IPS-NIHi7 (cell line): ENCODE results near the gene NDUFB6.
"Not testable (repeated sequence)": the region's sequence is repeated elsewhere in the genome, so short reads cannot be mapped to it uniquely, and the experiment has no call there.

Source experiments
- DNase-seq: peaks from one replicate; pipeline ENCODE4 v3.0.0; 2012; ENCODE audit warnings: mixed read lengths; ENCODE audit errors: extremely low spot score

NDUFB6 gene

DNA sequence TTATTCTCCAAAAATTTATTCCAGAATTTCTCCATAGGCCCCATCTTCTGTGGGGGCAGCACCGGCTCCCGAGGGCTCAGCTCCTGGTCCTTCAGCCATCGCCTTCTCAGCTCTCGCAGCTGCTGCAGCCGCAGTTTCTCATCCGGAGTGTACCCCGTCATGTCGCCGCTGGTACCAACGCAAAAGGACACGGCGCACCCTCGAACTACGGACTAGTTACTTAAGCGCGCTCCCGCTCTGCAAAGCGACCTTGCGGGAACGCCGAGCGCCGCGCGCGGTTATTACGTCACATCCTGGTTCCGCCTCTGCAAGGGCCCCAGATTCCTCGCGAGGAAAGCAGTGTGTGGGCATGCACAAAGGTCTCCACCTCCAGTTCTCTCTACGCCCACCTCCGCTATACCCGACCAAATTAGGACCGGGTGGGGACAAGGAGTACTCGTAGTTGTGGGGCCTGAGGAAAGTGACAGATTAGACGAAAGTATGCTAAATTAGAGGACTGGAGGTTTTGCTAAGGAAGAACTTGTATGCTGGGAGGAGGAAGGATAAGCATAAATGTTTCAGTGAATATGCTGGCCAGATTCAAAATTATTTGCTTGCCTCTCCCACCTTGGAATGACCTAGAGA, at the start of gene NDUFB6:
Gene NDUFB6, minus strand, starts transcription at position 260 of the 624 bp plus-strand sequence. Its CDS starts 99 bp downstream, at position 161.
- peak; percentile 91 for DNase-seq

DNA sequence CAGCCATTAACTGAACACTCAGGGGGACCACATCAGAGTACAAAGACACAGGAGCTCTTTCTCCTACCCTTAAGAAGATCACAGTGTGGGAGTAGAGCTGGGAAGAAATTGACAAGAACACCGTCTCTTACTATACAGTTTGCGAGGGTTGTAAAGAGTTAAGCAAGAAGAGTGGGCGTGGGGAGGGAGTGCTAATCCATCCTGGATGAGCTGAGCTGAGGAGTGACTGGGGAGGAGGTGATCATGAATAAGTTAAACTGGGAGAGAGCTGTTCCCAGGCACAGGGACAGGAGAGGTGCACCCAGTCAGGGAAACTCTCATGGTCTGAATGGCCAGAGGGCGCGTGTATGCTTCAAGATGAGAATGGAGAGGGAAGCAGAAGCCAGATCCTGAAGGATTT, 45.3 kb upstream of the NDUFB6 start:
- DNase-seq, result no peak

DNA sequence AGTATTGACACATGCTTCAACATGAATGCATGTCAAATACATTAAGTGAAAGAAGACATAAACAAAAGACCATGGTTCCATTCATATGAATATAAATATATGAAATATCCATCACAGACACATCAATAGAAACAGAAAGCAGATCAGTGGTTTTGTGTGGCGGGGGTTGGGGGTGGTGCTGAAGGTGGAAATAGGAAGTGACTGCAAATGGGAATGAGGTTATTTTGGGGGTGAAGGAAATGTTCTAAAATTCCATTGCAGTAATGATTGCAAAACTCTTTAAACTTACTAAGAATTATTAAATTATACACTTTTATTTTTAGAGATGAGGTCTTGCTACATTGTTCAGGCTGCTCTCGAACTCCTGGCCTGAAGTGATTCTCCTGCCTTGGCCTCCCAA, 33.9 kb upstream of the NDUFB6 start:
- no peak for DNase-seq

DNA sequence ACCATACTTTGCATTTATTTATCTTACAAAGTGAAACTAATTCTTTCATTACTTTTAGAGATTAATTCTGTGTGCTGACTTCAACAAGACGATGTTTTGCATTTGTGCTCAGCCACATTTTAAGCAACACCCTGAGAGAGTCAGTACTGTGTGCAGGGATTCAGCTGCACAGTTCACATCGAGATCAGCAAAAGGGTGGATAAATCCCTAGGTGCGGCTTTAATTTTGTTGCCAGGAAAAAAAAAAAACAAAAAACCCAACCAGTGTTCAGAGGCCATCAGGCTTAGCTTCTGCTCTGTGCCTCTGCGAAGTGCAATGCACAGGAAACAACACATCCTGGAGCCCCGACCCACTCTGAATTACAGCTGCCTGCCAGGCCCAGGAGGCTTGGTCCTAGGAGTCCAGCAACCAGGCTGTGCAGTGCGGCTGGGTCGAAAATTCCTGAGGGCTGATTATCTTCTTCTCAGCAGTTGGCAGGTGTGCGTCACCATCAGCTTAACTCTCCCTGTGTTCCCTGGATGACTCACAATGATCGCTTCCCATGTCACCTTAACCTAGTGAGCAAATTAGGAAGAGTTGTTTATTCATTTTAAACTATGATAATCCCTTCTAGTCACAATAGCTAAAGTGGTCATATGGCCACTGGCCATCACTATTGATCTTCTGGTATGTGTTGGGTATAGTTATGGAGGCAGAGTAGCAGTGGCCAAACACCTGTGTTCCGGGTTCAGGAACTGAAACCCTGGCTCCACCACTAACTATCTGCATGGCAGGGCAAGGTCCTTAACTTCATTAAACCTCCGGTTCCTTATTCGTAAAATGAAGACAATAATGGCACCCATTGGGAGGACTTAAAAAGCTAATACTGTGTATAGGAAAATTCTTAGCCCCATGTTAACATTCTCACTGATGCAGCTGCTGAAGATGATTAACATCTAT, 31.2 kb upstream of the NDUFB6 start:
- DNase-seq, result no peak

DNA sequence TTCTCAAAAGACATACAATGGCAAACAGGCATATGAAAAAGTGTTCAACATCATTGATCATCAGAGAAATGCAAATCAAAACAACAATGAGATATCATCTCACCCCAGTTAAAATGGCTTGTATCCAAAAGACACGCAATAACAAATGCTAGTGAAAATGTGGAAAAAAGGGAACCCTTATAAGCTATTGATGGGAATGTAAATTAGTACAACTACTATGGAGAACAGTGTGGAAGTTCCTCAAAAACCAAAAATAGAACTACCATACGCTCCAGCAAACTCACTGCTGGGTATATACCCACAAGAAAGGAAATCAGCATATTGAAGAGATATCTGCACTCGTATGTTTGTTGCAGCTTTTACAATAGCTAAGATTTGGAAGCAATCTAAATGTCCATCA, 26.1 kb upstream of the NDUFB6 start:
- not testable (repeated sequence) for DNase-seq

DNA sequence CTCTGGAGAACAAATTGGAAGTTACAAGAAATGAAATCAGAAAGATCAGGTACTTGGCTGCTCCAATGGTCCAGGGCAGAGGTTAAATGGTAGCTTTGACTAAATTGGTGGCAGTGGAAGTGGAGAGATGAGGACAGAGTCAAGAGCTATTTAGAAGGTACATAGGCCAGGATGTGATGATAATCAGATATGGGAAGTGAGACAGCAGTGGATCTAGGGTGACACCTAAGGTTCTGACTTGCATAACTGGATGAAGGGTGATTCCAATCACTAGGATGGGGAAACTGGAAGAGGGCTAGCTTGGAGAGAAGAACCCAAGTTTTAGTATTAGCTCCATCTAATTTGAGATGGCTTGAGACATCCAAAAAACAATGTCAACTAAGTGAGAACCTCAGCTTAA, 24.0 kb upstream of the NDUFB6 start:
- no peak for DNase-seq

DNA sequence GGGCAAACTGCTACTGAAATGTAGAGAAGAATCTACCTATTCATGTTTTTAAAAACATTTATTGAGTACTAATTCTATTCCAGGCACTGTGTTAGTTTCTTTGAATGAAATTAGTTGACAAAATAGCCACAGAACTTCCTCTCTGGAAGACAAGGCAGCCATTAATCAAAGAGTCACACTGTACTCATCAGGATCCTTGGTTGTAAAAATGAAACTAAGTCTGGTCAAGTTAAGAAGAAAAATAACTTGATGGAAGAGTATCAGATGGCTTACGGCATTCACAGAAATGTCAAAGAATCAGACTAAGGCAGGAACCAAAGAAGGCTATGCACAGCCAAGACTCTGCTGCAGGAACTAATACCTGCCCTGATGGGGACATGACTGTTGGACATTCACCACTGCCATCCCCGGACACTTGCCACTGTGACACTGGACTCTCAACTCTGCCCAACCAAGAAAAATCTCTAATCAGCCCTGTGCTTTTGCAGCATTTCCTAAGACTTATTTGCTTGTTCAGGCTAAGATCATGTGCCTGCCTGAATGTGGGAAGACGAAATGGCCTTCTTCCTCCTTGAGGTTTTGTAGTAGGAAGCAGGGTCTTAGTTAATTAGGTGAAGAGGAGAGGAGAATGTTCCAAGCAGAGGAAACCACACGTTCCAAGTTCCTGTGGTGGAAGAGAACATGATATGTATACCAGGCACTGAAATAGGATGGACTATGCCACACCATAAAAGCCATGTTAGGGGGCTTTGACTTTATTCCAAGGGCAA, 23.3 kb upstream of the NDUFB6 start:
- DNase-seq, result no peak

DNA sequence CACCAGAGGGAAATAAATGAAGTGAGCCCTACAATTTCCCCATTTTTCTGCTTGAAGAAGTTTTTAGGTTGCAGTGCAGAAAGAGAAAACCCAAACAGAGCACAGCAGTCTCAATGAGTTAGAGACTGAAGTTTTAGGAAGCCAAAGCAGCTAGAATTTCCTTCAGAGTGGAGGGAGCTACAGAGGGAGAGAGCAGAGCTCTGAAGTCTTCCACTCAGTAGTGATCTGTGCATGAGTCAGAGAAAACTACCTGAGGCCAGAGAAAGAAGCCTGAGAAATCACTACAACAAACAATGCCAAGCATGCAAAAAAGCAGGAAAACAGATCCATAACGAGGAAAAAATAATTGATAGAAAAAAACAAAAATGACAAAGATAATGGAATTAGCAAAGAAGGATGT, 17.9 kb upstream of the NDUFB6 start:
- DNase-seq, result no peak

DNA sequence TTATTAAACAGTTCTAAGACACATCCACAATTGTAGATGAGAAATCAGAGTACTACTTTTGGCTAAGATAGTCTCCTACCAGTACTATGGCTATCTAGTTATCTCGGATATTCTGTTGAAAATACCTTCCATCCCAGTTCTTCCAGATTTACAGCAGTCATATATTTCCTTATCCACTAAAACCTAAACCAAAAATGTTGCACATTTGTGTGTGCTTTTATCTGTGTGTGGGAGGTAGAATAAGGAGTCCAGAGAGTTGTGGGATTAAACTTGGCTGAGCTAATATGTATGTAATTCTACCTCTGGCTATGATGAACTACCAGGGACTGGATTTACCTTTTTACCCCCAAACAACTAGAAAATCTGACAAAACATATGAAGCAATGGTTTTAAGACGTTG, 17.5 kb upstream of the NDUFB6 start:
- no peak for DNase-seq

DNA sequence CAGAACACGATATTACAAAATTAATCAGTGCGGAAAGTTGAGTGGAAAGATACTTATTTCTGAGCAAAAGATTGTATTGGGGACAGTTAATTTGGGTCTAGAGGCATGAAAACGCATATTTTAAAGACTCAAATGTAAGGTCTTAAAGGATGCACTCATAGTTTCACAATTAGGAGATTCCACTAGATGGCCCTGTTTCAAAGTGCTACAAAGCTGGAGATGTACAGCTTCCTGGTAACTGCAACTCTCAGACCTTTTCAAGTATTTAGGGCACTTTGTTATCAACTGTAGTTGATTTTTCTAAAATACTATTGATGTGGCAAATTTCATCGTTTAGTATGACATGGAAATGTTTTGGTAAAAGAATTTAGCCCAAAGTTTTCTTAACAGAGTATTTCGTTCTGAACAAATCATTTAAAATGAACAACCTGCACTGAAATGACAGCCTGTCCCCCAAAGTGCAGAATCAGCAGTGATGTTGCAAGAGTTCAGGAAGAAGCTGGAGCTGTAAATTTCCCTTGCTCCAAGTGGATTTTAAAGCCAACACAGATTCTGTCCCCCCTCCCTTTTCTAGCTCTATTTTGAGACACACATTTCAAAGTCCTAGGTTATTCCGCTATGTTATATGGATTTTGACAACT, 16.2 kb upstream of the NDUFB6 start:
- peak; percentile 40 for DNase-seq

DNA sequence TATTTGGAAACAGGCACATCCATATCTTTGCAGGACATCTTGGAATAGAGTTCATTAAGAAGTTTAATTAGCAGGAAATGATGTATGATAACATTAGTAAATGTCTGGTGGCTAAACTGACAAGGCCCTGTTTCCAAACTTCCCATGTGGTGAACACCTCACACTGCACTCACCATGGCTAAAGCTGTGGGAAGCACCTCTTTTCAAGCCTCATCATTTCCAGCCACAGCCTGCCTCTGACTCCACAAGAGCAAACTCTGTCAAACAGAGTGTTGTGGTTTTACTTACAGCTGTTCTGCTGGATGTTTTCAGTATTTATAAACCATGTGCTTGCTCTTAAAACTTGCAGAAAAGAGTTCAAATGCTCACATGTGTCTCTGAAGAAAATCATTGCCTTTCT, 14.9 kb upstream of the NDUFB6 start:
- DNase-seq, result no peak

DNA sequence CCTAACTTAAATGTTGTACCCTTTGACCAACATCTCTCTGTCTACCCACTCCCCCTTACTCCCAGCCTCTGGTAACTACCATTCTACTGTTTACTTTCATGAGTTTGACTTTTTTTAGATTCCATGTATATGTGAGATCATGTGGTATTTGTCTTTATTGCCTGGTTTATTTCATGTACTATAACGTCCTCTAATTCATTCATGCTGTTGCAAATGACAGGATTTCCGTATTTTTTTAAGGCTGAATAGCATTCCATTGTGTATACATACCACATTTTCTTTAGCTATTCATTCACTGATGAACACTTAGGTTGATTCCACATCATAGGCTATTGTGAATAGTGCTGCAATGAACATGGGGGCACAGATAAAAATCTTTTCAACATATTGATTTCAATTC, 11.8 kb upstream of the NDUFB6 start:
- DNase-seq, result no peak

DNA sequence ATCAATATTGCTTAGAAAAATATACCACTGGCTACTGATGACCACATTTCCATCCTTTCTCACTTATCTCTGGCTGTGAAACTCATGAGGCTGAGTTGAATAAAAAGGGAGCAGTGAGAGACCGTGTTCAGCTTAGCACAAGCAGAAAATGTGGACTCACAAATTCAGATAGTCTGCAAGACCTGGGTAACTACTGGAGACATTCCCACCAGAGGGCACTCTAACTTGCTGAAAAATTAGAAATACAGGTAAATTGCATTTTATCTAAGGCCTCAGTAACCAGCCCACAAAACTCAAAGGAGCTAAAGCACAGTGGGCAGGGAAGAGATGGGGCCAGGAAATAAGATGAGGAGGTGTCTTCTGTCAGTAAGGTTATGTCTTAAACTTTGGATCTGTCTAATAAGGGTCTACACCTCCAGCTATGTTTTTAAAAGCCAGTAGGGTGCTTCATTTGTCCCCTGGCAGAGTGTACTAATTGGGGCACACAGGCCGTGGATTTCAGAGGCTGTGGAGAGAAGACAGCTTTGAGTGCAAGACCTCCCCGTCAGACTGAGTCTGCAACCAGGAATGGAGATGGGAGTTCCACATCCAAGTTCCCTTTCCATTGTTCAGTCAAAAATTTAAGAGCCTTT, 8.7 kb upstream of the NDUFB6 start:
- peak; percentile 47 for DNase-seq

DNA sequence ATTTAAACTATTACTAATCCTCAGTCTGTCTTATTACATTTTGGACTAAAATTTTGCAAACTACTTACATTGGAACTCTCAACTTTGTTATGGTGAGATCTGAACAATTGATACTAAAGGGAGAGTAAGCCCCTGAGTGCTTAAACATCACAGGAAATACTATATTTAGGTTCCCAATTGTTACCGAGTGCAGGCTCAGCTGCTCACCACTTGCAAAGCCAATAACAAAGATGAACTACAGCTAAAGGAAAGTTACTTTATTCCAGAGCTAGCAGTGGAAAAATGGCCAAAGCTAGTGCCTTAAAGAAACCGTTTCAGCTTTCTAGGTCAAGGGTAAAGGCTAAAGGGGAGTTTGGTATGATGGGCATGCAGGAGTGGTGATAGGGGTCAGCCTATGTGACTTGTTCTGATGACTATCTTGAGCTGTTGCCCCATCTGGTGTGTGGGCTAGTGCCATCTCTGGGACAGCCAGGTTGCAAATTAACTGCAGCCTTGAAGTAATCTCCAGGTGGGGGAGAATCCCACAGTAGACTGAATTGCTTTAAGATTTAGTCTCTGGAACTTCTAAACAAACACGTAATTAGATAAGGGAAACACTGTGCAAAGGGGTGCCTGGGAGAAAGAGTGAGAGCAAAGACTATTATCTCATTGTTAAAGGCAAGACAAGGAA, 7.8 kb upstream of the NDUFB6 start:
- no peak for DNase-seq

DNA sequence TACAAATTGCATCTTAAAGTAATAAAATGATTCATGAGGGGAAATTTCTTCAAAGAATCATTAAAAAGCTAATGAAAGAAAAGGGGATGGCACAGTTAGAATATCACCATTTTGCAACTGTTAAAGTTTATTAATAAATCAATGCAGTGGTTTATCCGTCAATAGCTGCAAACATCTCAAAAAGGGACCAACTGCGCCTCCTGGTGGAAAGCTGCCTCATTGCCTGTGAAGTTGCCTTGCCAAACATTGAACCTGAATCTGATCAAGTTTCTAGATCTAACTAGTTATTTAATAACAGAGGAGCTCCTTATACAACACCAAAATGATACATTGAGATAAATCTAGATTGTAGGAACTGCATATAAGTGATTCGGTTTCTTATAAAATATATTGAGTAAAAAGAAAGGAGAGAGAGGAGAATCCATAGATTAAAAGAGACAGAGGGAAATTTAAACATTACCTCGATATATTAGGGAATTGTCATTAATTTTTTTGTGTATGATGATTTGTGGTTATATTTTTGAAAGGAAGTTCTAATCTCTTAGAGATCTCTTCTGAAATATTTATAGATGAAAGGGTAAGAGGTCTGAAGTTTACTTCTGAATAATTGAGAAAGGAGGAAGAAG, 6.9 kb upstream of the NDUFB6 start:
- peak; percentile 34 for DNase-seq

DNA sequence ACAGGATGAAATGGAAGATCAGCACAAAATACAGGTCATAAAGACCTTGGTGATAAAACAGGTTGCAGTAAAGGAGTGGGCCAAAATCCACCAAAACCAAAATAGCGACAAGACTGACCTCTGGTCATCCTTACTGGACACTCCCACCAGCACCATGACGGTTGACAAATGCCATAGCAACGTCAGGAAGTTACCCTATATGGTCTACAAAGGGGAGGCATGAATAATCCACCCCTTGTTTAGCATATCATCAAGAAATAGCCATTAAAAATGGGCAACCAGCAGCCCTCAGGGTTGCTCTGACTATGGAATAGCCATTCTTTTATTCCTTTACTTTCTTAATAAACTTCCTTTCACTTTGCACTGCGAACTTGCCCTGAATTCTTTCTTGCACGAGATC, 6.0 kb upstream of the NDUFB6 start:
- no peak for DNase-seq

DNA sequence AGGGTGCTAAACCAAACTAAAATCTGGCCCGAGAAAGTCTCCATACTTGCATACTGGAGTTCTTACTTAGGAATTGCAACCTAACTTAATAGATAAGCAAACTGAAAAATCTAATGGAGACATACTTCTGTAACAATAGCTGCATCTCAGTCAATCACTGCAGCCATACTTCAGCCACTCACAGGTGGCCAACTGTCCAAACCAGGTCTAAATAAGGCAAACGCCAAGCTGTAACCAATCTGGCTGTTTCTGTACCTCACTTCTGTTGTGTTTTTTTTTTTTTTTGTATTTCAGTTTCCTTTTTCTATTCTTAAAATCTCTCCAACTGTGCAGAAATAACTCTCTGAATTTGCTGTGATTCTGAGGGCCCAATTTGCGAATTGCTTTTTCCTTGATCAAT, 4.4 kb upstream of the NDUFB6 start:
- no peak for DNase-seq

DNA sequence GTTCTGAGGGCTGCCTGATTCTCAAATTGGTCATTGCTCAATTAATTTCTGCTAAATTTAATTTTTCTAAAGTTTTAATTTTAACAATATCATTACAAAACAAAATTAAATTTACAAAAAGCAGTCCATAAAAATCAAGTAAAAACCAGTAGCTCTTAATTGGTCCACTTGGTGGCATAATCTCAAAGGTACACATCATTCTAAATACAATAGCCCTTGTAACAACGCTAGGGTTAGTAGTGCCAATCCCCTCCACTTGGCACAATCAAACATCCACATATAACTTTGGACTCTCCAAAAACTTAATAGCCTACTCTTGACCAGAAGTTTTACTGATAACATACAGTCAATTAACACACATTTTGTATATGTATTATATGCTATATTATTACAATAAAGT, 1.9 kb upstream of the NDUFB6 start:
- DNase-seq, result no peak

DNA sequence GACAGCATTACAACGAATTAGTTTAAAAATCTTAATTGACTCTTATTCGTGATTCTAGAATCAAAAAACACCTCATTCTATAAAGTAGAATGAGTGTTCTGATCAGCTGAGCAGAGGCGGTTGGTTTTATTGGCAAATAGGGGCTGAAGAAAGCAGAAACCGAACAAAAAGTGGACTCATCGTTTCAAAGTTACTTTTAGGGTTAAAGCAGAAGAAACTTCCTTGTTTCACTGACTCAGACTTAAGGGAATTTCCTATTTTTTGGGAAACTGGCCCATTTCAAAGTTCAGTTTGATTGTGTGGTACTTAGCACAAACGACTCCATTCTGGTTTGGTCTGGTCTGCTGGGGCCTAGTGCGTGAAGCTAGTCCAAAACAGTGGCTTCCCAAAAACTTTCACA, 862 bp upstream of the NDUFB6 start:
- DNase-seq, result no peak
